Fibroblast of lung (primary cell): ENCODE data around the gene ROBO1.

Source experiments
- EZH2 ChIP-seq: IDR thresholded peaks from 2 replicates; pipeline ENCODE4 v1.5.1; 2012; ENCODE audit warnings: low read length, control low read depth, mild to moderate bottlenecking; ENCODE audit errors: missing control alignments
- TF ChIP-seq, protein P1 (sequence below), 2 donors: IDR thresholded peaks in 1 of 2; conservative IDR thresholded peaks in 1 of 2; 1 replicate in 1 of 2; 2 replicates in 1 of 2; pipeline ENCODE4 v1.5.1; 2011 to 2012; ENCODE audit warnings: low read length in 2 of 2, control low read depth in 1 of 2, inconsistent platforms in 1 of 2, low read depth in 1 of 2, mild to moderate bottlenecking in 1 of 2

DNA sequence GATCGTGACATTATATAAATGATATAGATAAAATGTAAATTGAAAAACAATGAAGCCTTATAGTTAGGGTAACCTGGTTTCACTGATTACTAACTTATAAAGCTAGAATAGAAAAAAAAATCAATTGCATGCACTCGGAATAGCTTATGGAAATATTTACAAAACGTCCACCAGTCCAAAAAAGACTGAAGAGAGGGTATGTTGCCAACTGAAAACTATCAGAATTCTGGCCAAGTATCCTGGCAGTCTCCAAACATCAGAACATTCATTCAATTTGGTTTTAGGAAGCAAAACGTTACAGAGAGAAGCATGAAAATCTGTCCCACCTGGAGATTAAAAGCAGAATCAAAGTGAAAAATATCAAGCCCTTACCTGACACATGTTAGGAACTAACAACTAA is 892.4 kb downstream of the ROBO1 start:
- TF ChIP-seq, protein P1, sequence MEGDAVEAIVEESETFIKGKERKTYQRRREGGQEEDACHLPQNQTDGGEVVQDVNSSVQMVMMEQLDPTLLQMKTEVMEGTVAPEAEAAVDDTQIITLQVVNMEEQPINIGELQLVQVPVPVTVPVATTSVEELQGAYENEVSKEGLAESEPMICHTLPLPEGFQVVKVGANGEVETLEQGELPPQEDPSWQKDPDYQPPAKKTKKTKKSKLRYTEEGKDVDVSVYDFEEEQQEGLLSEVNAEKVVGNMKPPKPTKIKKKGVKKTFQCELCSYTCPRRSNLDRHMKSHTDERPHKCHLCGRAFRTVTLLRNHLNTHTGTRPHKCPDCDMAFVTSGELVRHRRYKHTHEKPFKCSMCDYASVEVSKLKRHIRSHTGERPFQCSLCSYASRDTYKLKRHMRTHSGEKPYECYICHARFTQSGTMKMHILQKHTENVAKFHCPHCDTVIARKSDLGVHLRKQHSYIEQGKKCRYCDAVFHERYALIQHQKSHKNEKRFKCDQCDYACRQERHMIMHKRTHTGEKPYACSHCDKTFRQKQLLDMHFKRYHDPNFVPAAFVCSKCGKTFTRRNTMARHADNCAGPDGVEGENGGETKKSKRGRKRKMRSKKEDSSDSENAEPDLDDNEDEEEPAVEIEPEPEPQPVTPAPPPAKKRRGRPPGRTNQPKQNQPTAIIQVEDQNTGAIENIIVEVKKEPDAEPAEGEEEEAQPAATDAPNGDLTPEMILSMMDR (conservative IDR thresholded peaks at IDR 0.05 in 1 of 2, IDR thresholded peaks at IDR 0.05 in 1 of 2; ENCODE audit: low read depth in 1 of 2, low read length in 2 of 2), result no peak
- TF ChIP-seq EZH2, result no peak
